CD4-positive, alpha-beta T cell treated with Interleukin-2 at 100 ng/mL for 4 hours (primary cell): ENCODE results near the gene CARS2.
A peak's percentile ranks its signal among the peaks of the same experiment; 100 is the strongest.
"Not testable (repeated sequence)": the region's sequence is repeated elsewhere in the genome, so short reads cannot be mapped to it uniquely, and the experiment has no call there.

Experiments
- DNase-seq: peaks from one replicate; pipeline ENCODE4 v3.0.0-alpha.2; 2020; ENCODE audit warnings: low spot score

The CARS2 gene

GRCh38 chr13:110682746-110683145 is 23.2 kb downstream of the CARS2 start:
- DNase-seq, result no peak

- DNase-seq, result no peak
These were observed 23.9 kb downstream of the CARS2 start for GRCh38 chr13:110681868-110682550.

GRCh38 chr13:110680852-110681251 is 25.1 kb downstream of the CARS2 start:
- DNase-seq, result peak; percentile 17

GRCh38 chr13:110677731-110678545 is 28.0 kb downstream of the CARS2 start:
- peak; percentile 8 for DNase-seq

GRCh38 chr13:110676595-110677587 is 29.0 kb downstream of the CARS2 start:
- DNase-seq, result peak; percentile 19

- DNase-seq, result not testable (repeated sequence)
These were observed 36.1 kb downstream of the CARS2 start for GRCh38 chr13:110669814-110670213.

GRCh38 chr13:110669036-110669435 is 36.9 kb downstream of the CARS2 start:
- DNase-seq, result no peak

GRCh38 chr13:110666255-110666533 is 39.7 kb downstream of the CARS2 start:
- no peak for DNase-seq

GRCh38 chr13:110665491-110666254 is 40.2 kb downstream of the CARS2 start:
- DNase-seq, result no peak

- no peak for DNase-seq
These were observed 41.2 kb downstream of the CARS2 start for GRCh38 chr13:110664673-110665072.

GRCh38 chr13:110664041-110664440 is 41.9 kb downstream of the CARS2 start:
- DNase-seq, result no peak

GRCh38 chr13:110663491-110663890 is 42.4 kb downstream of the CARS2 start:
- no peak for DNase-seq

- no peak for DNase-seq
These were observed 43.0 kb downstream of the CARS2 start for GRCh38 chr13:110662777-110663443.

GRCh38 chr13:110662091-110662490 is 43.8 kb downstream of the CARS2 start:
- DNase-seq, result no peak

- DNase-seq, result no peak
These were observed 44.7 kb downstream of the CARS2 start for GRCh38 chr13:110661256-110661655.

GRCh38 chr13:110658218-110658911 is 47.6 kb downstream of the CARS2 start:
- peak; percentile 10 for DNase-seq

- DNase-seq, result no peak
These were observed 48.7 kb downstream of the CARS2 start for GRCh38 chr13:110657196-110657595.

GRCh38 chr13:110653851-110654250 is 52.1 kb downstream of the CARS2 start:
- DNase-seq, result no peak

GRCh38 chr13:110653271-110653670 is 52.6 kb downstream of the CARS2 start:
- no peak for DNase-seq

GRCh38 chr13:110652764-110653163 is 53.2 kb downstream of the CARS2 start:
- DNase-seq, result no peak
